ENCODE measurements around the gene RHPN2. TPM values are rescaled to one million over a fixed set of nuclear protein-coding genes. Genes with fewer than 3 reads are reported as not detected.

Gene RHPN2
- total and polyA plus RNA-seq, 2 of the 13 experiments (the other 11 are each of a cell fraction or from before 2014, with no cell fraction given): 20.3 to 48.0 TPM

GRCh38 chr19:33040994-33041827 is 23.5 kb downstream of the RHPN2 start (continued):
- TF ChIP-seq, protein P1, sequence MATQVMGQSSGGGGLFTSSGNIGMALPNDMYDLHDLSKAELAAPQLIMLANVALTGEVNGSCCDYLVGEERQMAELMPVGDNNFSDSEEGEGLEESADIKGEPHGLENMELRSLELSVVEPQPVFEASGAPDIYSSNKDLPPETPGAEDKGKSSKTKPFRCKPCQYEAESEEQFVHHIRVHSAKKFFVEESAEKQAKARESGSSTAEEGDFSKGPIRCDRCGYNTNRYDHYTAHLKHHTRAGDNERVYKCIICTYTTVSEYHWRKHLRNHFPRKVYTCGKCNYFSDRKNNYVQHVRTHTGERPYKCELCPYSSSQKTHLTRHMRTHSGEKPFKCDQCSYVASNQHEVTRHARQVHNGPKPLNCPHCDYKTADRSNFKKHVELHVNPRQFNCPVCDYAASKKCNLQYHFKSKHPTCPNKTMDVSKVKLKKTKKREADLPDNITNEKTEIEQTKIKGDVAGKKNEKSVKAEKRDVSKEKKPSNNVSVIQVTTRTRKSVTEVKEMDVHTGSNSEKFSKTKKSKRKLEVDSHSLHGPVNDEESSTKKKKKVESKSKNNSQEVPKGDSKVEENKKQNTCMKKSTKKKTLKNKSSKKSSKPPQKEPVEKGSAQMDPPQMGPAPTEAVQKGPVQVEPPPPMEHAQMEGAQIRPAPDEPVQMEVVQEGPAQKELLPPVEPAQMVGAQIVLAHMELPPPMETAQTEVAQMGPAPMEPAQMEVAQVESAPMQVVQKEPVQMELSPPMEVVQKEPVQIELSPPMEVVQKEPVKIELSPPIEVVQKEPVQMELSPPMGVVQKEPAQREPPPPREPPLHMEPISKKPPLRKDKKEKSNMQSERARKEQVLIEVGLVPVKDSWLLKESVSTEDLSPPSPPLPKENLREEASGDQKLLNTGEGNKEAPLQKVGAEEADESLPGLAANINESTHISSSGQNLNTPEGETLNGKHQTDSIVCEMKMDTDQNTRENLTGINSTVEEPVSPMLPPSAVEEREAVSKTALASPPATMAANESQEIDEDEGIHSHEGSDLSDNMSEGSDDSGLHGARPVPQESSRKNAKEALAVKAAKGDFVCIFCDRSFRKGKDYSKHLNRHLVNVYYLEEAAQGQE (IDR thresholded peaks at IDR 0.05; ENCODE audit: borderline replicate concordance in 1 of 2, low read depth in 1 of 2, low read length in 2 of 2): peak in 1 of 2 experiments; percentile 50; a peak in 1 of 4 replicates
- TF ChIP-seq GABPB1 (CRISPR knock-in tag; IDR thresholded peaks at IDR 0.05): peak; percentile 41; the same call in 1 of the 2 replicates
- TF ChIP-seq, protein P2, sequence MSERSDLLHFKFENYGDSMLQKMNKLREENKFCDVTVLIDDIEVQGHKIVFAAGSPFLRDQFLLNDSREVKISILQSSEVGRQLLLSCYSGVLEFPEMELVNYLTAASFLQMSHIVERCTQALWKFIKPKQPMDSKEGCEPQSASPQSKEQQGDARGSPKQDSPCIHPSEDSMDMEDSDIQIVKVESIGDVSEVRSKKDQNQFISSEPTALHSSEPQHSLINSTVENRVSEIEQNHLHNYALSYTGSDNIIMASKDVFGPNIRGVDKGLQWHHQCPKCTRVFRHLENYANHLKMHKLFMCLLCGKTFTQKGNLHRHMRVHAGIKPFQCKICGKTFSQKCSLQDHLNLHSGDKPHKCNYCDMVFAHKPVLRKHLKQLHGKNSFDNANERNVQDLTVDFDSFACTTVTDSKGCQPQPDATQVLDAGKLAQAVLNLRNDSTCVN (CRISPR knock-in tag; IDR thresholded peaks at IDR 0.05; ENCODE audit: borderline replicate concordance): peak; percentile 17; the same call in 1 of the 2 replicates
- TF ChIP-seq ATF7 (IDR thresholded peaks at IDR 0.05): peak; percentile 51
- peak; percentile 82 for TF ChIP-seq ATF7 (CRISPR knock-in tag; IDR thresholded peaks at IDR 0.05)
- TF ChIP-seq, protein P3, sequence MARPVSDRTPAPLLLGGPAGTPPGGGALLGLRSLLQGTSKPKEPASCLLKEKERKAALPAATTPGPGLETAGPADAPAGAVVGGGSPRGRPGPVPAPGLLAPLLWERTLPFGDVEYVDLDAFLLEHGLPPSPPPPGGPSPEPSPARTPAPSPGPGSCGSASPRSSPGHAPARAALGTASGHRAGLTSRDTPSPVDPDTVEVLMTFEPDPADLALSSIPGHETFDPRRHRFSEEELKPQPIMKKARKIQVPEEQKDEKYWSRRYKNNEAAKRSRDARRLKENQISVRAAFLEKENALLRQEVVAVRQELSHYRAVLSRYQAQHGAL (CRISPR knock-in tag; IDR thresholded peaks at IDR 0.05; ENCODE audit: not compliant biosample characterization): no peak
- no peak for TF ChIP-seq NPAS2 (CRISPR knock-in tag; IDR thresholded peaks at IDR 0.05; ENCODE audit: borderline replicate concordance)
- TF ChIP-seq MAFF (IDR thresholded peaks at IDR 0.05; ENCODE audit: low read depth, low read length): no peak
- TF ChIP-seq ZSCAN25 (CRISPR knock-in tag; IDR thresholded peaks at IDR 0.05): no peak; the same call in 1 of the 2 replicates
- TF ChIP-seq ZBTB3 (CRISPR knock-in tag; IDR thresholded peaks at IDR 0.05; ENCODE audit: borderline replicate concordance, low read depth): peak; percentile 91; the same call in 1 of the 2 replicates
- TF ChIP-seq ZBTB7B (CRISPR knock-in tag; IDR thresholded peaks at IDR 0.05): peak; percentile 89
- TF ChIP-seq, protein P4, sequence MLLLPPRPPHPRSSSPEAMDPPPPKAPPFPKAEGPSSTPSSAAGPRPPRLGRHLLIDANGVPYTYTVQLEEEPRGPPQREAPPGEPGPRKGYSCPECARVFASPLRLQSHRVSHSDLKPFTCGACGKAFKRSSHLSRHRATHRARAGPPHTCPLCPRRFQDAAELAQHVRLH (CRISPR knock-in tag; IDR thresholded peaks at IDR 0.05; ENCODE audit: borderline replicate concordance, low read depth): peak; percentile 53; the same call in 1 of the 2 replicates
- peak; percentile 98 for TF ChIP-seq HNF1B (CRISPR knock-in tag; IDR thresholded peaks at IDR 0.05)
- no peak for TF ChIP-seq ADNP (CRISPR knock-in tag; IDR thresholded peaks at IDR 0.05)
- peak; percentile 32; the same call in 1 of the 2 replicates for TF ChIP-seq MYC (CRISPR knock-in tag; IDR thresholded peaks at IDR 0.05; ENCODE audit: borderline replicate concordance)
- TF ChIP-seq GLI4 (CRISPR knock-in tag; IDR thresholded peaks at IDR 0.05; ENCODE audit: borderline replicate concordance): 0 out of 2 replicates have a peak, but pooled peaks have one; percentile 8
- peak; percentile 85 for TF ChIP-seq HNF4A (CRISPR knock-in tag; IDR thresholded peaks at IDR 0.05)
- TF ChIP-seq ZNF256 (CRISPR knock-in tag; conservative IDR thresholded peaks at IDR 0.05): no peak

All from HepG2 (cell line).